HepG2 (cell line): ENCODE measurements around the gene NRAP. TPM values are rescaled to one million over a fixed set of nuclear protein-coding genes. Genes with fewer than 3 reads are reported as not detected.

ENCODE experiments used
- PHF21A ChIP-seq: sonication (generic); formaldehyde crosslinking; IDR thresholded peaks from 2 replicates; pipeline ENCODE4 v1.5.0; 2020; ENCODE audit warnings: mild to moderate bottlenecking, missing genetic modification reagents
- PITX1 ChIP-seq: sonication (generic); formaldehyde crosslinking; IDR thresholded peaks from 2 replicates; pipeline ENCODE4 v1.5.1; 2020; ENCODE audit warnings: mild to moderate bottlenecking, missing genetic modification reagents
- SIN3A ChIP-seq: IDR thresholded peaks from 2 replicates; pipeline ENCODE4 v1.6.1; 2011; ENCODE audit warnings: low read depth, mild to moderate bottlenecking, control low read depth, low read length, borderline replicate concordance
- TRIM24 ChIP-seq: sonication (generic); formaldehyde crosslinking; IDR thresholded peaks from 2 replicates; pipeline ENCODE4 v1.8.0; 2022; ENCODE audit warnings: mild to moderate bottlenecking, missing genetic modification reagents
- UBTF ChIP-seq: sonication (generic); formaldehyde crosslinking; IDR thresholded peaks from 2 replicates; pipeline ENCODE4 v1.4.0; 2020; ENCODE audit warnings: mild to moderate bottlenecking, missing genetic modification reagents
- ZNF674 ChIP-seq: sonication (generic); formaldehyde crosslinking; IDR thresholded peaks from 2 replicates; pipeline ENCODE4 v1.5.0; 2020; ENCODE audit warnings: low read depth, mild to moderate bottlenecking, missing genetic modification reagents
- ZNF800 ChIP-seq: sonication (generic); formaldehyde crosslinking; IDR thresholded peaks from 2 replicates; pipeline ENCODE4 v1.4.0; 2020; ENCODE audit warnings: missing genetic modification reagents
- polyA plus RNA-seq, 8 experiments: library from polyadenylated mRNA; depleted of rRNA in 3 of 8; stranded (reverse) in 7 of 8; unstranded in 1 of 8; fragments of >200 nt; fragmentation: Illumina TruSeq in 4 of 8; extraction: Trizol in 4 of 8; gene quantifications; 2 replicates each; pipeline versions ENCODE4 v1.2.1 to v1.2.3, GENCODE V29; 2011 to 2016; ENCODE audit warnings: low read depth in 4 of 8, missing spikeins in 1 of 8, mixed read lengths in 1 of 8; ENCODE audit not compliant: insufficient read depth in 1 of 8
- total RNA-seq, 5 experiments: library from RNA; depleted of rRNA; stranded (reverse); fragments of >200 nt; fragmentation: Illumina TruSeq; extraction: Trizol; gene quantifications; 2 replicates each; pipeline ENCODE4 v1.2.3, GENCODE V29; 2016; ENCODE audit warnings: low read depth in 1 of 5
- TF ChIP-seq, protein P1 (sequence below): sonication (generic); formaldehyde crosslinking; IDR thresholded peaks from 2 replicates; pipeline ENCODE4 v1.4.0; 2020; ENCODE audit warnings: missing genetic modification reagents, borderline replicate concordance

Gene NRAP
- total and polyA plus RNA-seq, 2 of the 13 experiments (the other 11 are each of a cell fraction or from before 2014, with no cell fraction given) = not detected

GRCh38 chr10:113630929-113631533, 32.8 kb downstream of the NRAP start (continued):
- TF ChIP-seq UBTF (CRISPR knock-in tag) (no peak), ZNF674 (CRISPR knock-in tag) (no peak), PITX1 (CRISPR knock-in tag) (no peak), ZNF800 (CRISPR knock-in tag) (no peak), PHF21A (CRISPR knock-in tag) (no peak), SIN3A (no peak), TRIM24 (no peak)
- TF ChIP-seq, protein P1, sequence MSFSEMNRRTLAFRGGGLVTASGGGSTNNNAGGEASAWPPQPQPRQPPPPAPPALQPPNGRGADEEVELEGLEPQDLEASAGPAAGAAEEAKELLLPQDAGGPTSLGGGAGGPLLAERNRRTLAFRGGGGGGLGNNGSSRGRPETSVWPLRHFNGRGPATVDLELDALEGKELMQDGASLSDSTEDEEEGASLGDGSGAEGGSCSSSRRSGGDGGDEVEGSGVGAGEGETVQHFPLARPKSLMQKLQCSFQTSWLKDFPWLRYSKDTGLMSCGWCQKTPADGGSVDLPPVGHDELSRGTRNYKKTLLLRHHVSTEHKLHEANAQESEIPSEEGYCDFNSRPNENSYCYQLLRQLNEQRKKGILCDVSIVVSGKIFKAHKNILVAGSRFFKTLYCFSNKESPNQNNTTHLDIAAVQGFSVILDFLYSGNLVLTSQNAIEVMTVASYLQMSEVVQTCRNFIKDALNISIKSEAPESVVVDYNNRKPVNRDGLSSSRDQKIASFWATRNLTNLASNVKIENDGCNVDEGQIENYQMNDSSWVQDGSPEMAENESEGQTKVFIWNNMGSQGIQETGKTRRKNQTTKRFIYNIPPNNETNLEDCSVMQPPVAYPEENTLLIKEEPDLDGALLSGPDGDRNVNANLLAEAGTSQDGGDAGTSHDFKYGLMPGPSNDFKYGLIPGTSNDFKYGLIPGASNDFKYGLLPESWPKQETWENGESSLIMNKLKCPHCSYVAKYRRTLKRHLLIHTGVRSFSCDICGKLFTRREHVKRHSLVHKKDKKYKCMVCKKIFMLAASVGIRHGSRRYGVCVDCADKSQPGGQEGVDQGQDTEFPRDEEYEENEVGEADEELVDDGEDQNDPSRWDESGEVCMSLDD (CRISPR knock-in tag) = no peak
